H1 (cell line): Measurements from ENCODE around the gene PPP2R5B. TPM values are rescaled to one million over a fixed set of nuclear protein-coding genes. Genes with fewer than 3 reads are reported as not detected.

Experiments
- CTCF ChIA-PET: fragments of 300-600 bp; sonication (Branson Sonifier 250); formaldehyde crosslinking; loops from one replicate; lab custom pipeline; 2021; ENCODE audit not compliant: partially characterized antibody; lab: Charles Lee
- POLR2A ChIA-PET: fragments of 300-600 bp; sonication (Branson Sonifier 250); formaldehyde crosslinking; loops from one replicate; lab custom pipeline; 2021; ENCODE audit warnings: inconsistent platforms; ENCODE audit not compliant: partially characterized antibody; lab: Charles Lee
- DNase-seq, 2 experiments: peaks; one replicate each; pipeline versions ENCODE4 v3.0.0 to v3.0.0-alpha.2; 2010 to 2022; ENCODE audit warnings: low spot score in 2 of 2, low read depth in 1 of 2, mixed read lengths in 1 of 2
- FAIRE-seq: peaks from 2 replicates; lab custom pipeline; 2011; peaks lifted over from hg19 to GRCh38; lab: Jason Lieb, UNC
- H2AFZ ChIP-seq: 2 replicates; pipeline ENCODE4 v1.8.1; 2012; ENCODE audit warnings: low read length, inconsistent platforms
- H2AK5ac ChIP-seq: 2 replicates; pipeline ENCODE4 v1.6.1; 2013; ENCODE audit warnings: low read depth, low read length
- H2BK120ac ChIP-seq: replicated peaks from 2 replicates; pipeline ENCODE3; 2013; ENCODE audit warnings: low read depth, low read length, inconsistent platforms
- H2BK12ac ChIP-seq: 2 replicates; pipeline ENCODE4 v1.6.1; 2013; ENCODE audit warnings: low read depth, low read length
- H2BK15ac ChIP-seq: 2 replicates; pipeline ENCODE4 v1.6.1; 2013; ENCODE audit warnings: low read length
- H2BK20ac ChIP-seq: 2 replicates; pipeline ENCODE4 v1.6.1; 2013; ENCODE audit warnings: low read length
- H2BK5ac ChIP-seq: 2 replicates; pipeline ENCODE4 v1.6.1; 2013; ENCODE audit warnings: low read depth, low read length
- H3K14ac ChIP-seq: 2 replicates; pipeline ENCODE4 v1.6.1; 2013; ENCODE audit warnings: inconsistent platforms; ENCODE audit not compliant: insufficient read length
- H3K18ac ChIP-seq: 2 replicates; pipeline ENCODE4 v1.6.1; 2013; ENCODE audit warnings: low read length; ENCODE audit errors: extremely low read depth
- H3K23ac ChIP-seq: 2 replicates; pipeline ENCODE4 v1.6.1; 2013; ENCODE audit warnings: inconsistent platforms; ENCODE audit not compliant: insufficient read length
- H3K23me2 ChIP-seq: 2 replicates; pipeline ENCODE4 v1.6.1; 2013; ENCODE audit warnings: low read depth, low read length
- H3K27ac ChIP-seq: 2 replicates; pipeline ENCODE4 v1.6.1; 2011; ENCODE audit warnings: low read depth, low read length, inconsistent platforms
- H3K27me3 ChIP-seq, 4 experiments: replicated peaks in 1 of 4; 1 replicate in 1 of 4; 2 replicates in 3 of 4; pipeline versions ENCODE4 v1.6.1 to v1.8.1; 2011 to 2013; ENCODE audit warnings: low read length in 3 of 4, mild to moderate bottlenecking in 3 of 4, inconsistent platforms in 2 of 4, mixed read lengths in 2 of 4, moderate library complexity in 1 of 4; ENCODE audit not compliant: control insufficient read depth in 3 of 4, insufficient read depth in 3 of 4; ENCODE audit errors: extremely low read depth in 1 of 4
- H3K36me3 ChIP-seq, 4 experiments: 2 replicates each; pipeline versions ENCODE4 v1.6.1 to v1.8.1; 2011 to 2013; ENCODE audit warnings: mild to moderate bottlenecking in 4 of 4, low read length in 3 of 4, moderate library complexity in 2 of 4, control low read depth in 1 of 4, inconsistent platforms in 1 of 4; ENCODE audit not compliant: insufficient read depth in 4 of 4, control insufficient read depth in 2 of 4
- H3K4ac ChIP-seq: replicated peaks from 2 replicates; pipeline ENCODE3; 2013; ENCODE audit warnings: low read length, low read depth, mixed read lengths, inconsistent platforms; ENCODE audit not compliant: insufficient read length
- H3K4me1 ChIP-seq, 4 experiments: replicated peaks in 1 of 4; 1 replicate in 1 of 4; 2 replicates in 3 of 4; pipeline versions ENCODE4 v1.6.1 to v1.8.1; 2011 to 2013; ENCODE audit warnings: low read length in 3 of 4, inconsistent platforms in 2 of 4, mixed read lengths in 1 of 4; ENCODE audit not compliant: insufficient read depth in 4 of 4, control insufficient read depth in 3 of 4
- H3K4me2 ChIP-seq, 2 experiments: 2 replicates each; pipeline versions ENCODE4 v1.6.1 to v1.8.1; 2011 to 2013; ENCODE audit warnings: low read depth in 2 of 2, low read length in 2 of 2, control low read depth in 1 of 2, inconsistent platforms in 1 of 2, mild to moderate bottlenecking in 1 of 2; ENCODE audit not compliant: insufficient read depth in 1 of 2
- H3K4me3 ChIP-seq, 4 experiments: fragments of 200-600, 300-600 bp in 1 of 4; sonication (generic), shearing (Covaris generic), sonication (Bioruptor Twin) in 1 of 4; 2 replicates each; pipeline versions ENCODE4 v1.5.1 to v1.8.1; 2011 to 2016; ENCODE audit warnings: low read length in 4 of 4, low read depth in 3 of 4, control low read depth in 2 of 4, inconsistent platforms in 2 of 4, mild to moderate bottlenecking in 2 of 4, mixed read lengths in 1 of 4, moderate library complexity in 1 of 4; ENCODE audit not compliant: insufficient read depth in 2 of 4; ENCODE audit errors: extremely low read depth in 1 of 4
- H3K56ac ChIP-seq: replicated peaks from 2 replicates; pipeline ENCODE3; 2013; ENCODE audit warnings: low read depth, mild to moderate bottlenecking, mixed read lengths, low read length, inconsistent platforms; ENCODE audit not compliant: insufficient read length
- H3K79me1 ChIP-seq: 2 replicates; pipeline ENCODE4 v1.6.1; 2013; ENCODE audit warnings: low read depth, low read length, control low read depth
- H3K79me2 ChIP-seq, 2 experiments: 2 replicates each; pipeline versions ENCODE4 v1.6.1 to v1.8.1; 2012 to 2013; ENCODE audit warnings: low read length in 2 of 2, mild to moderate bottlenecking in 2 of 2, inconsistent platforms in 1 of 2; ENCODE audit not compliant: insufficient read depth in 2 of 2, control insufficient read depth in 1 of 2
- H3K9ac ChIP-seq, 4 experiments: replicated peaks in 1 of 4; 1 replicate in 1 of 4; 2 replicates in 3 of 4; pipeline versions ENCODE4 v1.6.1 to v1.8.1; 2011 to 2013; ENCODE audit warnings: low read depth in 3 of 4, low read length in 3 of 4, control low read depth in 2 of 4, mild to moderate bottlenecking in 2 of 4, moderate library complexity in 2 of 4, inconsistent platforms in 1 of 4; ENCODE audit errors: extremely low read depth in 1 of 4
- H3K9me3 ChIP-seq, 2 experiments: 2 replicates each; pipeline versions ENCODE4 v1.6.1 to v1.8.1; 2012 to 2013; ENCODE audit warnings: mild to moderate bottlenecking in 2 of 2, moderate library complexity in 2 of 2, control low read depth in 1 of 2, inconsistent platforms in 1 of 2, low read depth in 1 of 2, low read length in 1 of 2, mixed read lengths in 1 of 2; ENCODE audit not compliant: insufficient read depth in 2 of 2
- H4K20me1 ChIP-seq, 2 experiments: replicated peaks in 1 of 2; 2 replicates each; pipeline versions ENCODE3 to v1.8.1; 2011 to 2013; ENCODE audit warnings: inconsistent platforms in 2 of 2, low read length in 2 of 2, mild to moderate bottlenecking in 1 of 2; ENCODE audit not compliant: insufficient read depth in 2 of 2, control insufficient read depth in 1 of 2
- H4K5ac ChIP-seq: 2 replicates; pipeline ENCODE4 v1.6.1; 2013; ENCODE audit warnings: low read length, low read depth, mixed read lengths, inconsistent platforms; ENCODE audit not compliant: insufficient read length
- H4K8ac ChIP-seq: 2 replicates; pipeline ENCODE4 v1.8.0; 2013; ENCODE audit warnings: mild to moderate bottlenecking, moderate library complexity, low read length, inconsistent platforms; ENCODE audit not compliant: insufficient read depth; ENCODE audit errors: extremely low read depth
- H4K91ac ChIP-seq: replicated peaks from 2 replicates; pipeline ENCODE3; 2013; ENCODE audit warnings: low read length, mixed read lengths, inconsistent platforms; ENCODE audit not compliant: insufficient read length
- ASH2L ChIP-seq: fragments of 200-600, 300-600 bp; sonication (generic); IDR thresholded peaks from one replicate; pipeline ENCODE4 v1.7.1; 2017; ENCODE audit warnings: low read length
- CBX5 ChIP-seq: fragments of 300-800, 300-1000 bp; sonication (generic); IDR thresholded peaks from 2 replicates; pipeline ENCODE4 v1.7.1; 2016; ENCODE audit warnings: antibody characterized with exemption, low read length, low read depth
- CHD1 ChIP-seq: IDR thresholded peaks from 2 replicates; pipeline ENCODE4 v1.6.1; 2012; ENCODE audit warnings: low read depth, low read length, improper control_type of control experiment
- RFX5 ChIP-seq: IDR thresholded peaks from 2 replicates; pipeline ENCODE4 v1.6.1; 2011; ENCODE audit warnings: low read depth, low read length, improper control_type of control experiment, borderline replicate concordance
- SAP30 ChIP-seq: fragments of 300-600 bp; sonication (generic); IDR thresholded peaks from 2 replicates; pipeline ENCODE4 v1.7.1; 2012; ENCODE audit warnings: low read length, moderate library complexity, mild to moderate bottlenecking, inconsistent platforms; ENCODE audit not compliant: insufficient read depth, insufficient replicate concordance
- SIN3A ChIP-seq, 2 experiments: IDR thresholded peaks in 1 of 2; conservative IDR thresholded peaks in 1 of 2; 2 replicates each; pipeline ENCODE4 v1.6.1; 2011 to 2012; ENCODE audit warnings: low read length in 2 of 2, improper control_type of control experiment in 1 of 2, low read depth in 1 of 2, mild to moderate bottlenecking in 1 of 2
- SIX5 ChIP-seq: IDR thresholded peaks from 2 replicates; pipeline ENCODE4 v1.6.1; 2011; ENCODE audit warnings: mild to moderate bottlenecking, low read depth, low read length
- SP4 ChIP-seq: IDR thresholded peaks from 2 replicates; pipeline ENCODE4 v1.6.1; 2012; ENCODE audit warnings: low read length, inconsistent platforms
- YY1 ChIP-seq: IDR thresholded peaks from 2 replicates; pipeline ENCODE4 v1.6.1; 2011; ENCODE audit warnings: low read depth, mild to moderate bottlenecking, low read length
- WGBS, 2 experiments: shearing (Covaris generic) in 1 of 2; methylation state at CpG; one replicate each; pipeline versions ENCODE4 v1.1.6 to v1.1.7; 2013 to 2015; ENCODE audit warnings: low lambda C conversion rate in 2 of 2, mixed read lengths in 2 of 2, inconsistent platforms in 1 of 2, low coverage in 1 of 2, missing lambda C conversion rate in 1 of 2; ENCODE audit not compliant: insufficient replicate concordance in 2 of 2, insufficient coverage in 1 of 2, insufficient read length in 1 of 2; ENCODE audit errors: extremely low coverage in 1 of 2, missing lambda C conversion rate in 1 of 2; 5-methylcytosine and 5-hydroxymethylcytosine counted together
- polyA plus RNA-seq, 7 experiments: library from polyadenylated mRNA; depleted of rRNA in 3 of 7; stranded (reverse) in 5 of 7; unstranded in 2 of 7; fragments of >200 nt in 5 of 7; fragments of 200-250 nt in 2 of 7; gene quantifications; 1 replicate in 5 of 7; 2 replicates in 1 of 7; 4 replicates in 1 of 7; pipeline versions ENCODE4 v1.2.1 to v1.2.3, GENCODE V29; 2011 to 2013; ENCODE audit warnings: missing spikeins in 2 of 7, mixed read lengths in 2 of 7
- total RNA-seq: library from RNA; stranded (reverse); fragmentation: NEBNext Ultra II Directional; extraction: Animal tissue kit (Norgen Biotek cat#: 25700); gene quantifications from 2 replicates; pipeline ENCODE4 v1.2.1, GENCODE V29; 2021

PPP2R5B gene
- total and polyA plus RNA-seq, 2 of the 8 experiments (the other 6 are each of a cell fraction or from before 2014, with no cell fraction given) = 4.9 to 5.1 TPM

GRCh38 chr11:64960719-64961118 lies 36.2 kb downstream of the PPP2R5B start:
- Histone ChIP-seq H3K9me3 (no peaks in the 10 kb centered on the region), H2BK12ac (no peak overlapping the region), H2BK15ac (no peak overlapping the region), H3K79me1 (no peaks in the 10 kb centered on the region), H2BK5ac (no peak overlapping the region), H3K36me3 (no peaks in the 10 kb centered on the region), H3K27me3 (no peaks in the 10 kb centered on the region), H4K91ac (no peak overlapping the region), H3K4me2 (no peak overlapping the region), H2BK120ac (no peak overlapping the region), H3K4me1 (no peaks in the 10 kb centered on the region), H3K23me2 (no peaks in the 10 kb centered on the region), H2BK20ac (no peak overlapping the region), H4K5ac (no peak overlapping the region), H3K56ac (no peak overlapping the region), H3K4me3 (no peak overlapping the region), H3K18ac (no peak overlapping the region), H3K79me2 (no peaks in the 10 kb centered on the region), H2AFZ (no peak overlapping the region), H2AK5ac (no peak overlapping the region), H4K8ac (no peak overlapping the region), H4K20me1 (no peaks in the 10 kb centered on the region), H3K9ac (no peak overlapping the region), H3K27ac (no peak overlapping the region), H3K14ac (no peak overlapping the region), H3K4ac (no peak overlapping the region), H3K23ac (no peak overlapping the region)
- ChIA-PET POLR2A (no interaction called here), CTCF (no interaction called here)
- DNase-seq (no peak), FAIRE-seq (no peak)
- TF ChIP-seq CBX5 (no peak), RFX5 (no peak), SP4 (no peak), SIN3A (conservative IDR thresholded peaks at IDR 0.05 in 1 of 2, IDR thresholded peaks at IDR 0.05 in 1 of 2; ENCODE audit: low read depth in 1 of 2, low read length in 2 of 2) (no peak), SAP30 (no peak), SIX5 (no peak), YY1 (no peak), CHD1 (no peak), ASH2L (no peak)
- 85% methylated on average over 4 of the region's 4 CpGs; no CpG with 5 or more reads in 1 of the 2 experiments for WGBS, 2 experiments
